Mesodermal cell (in vitro differentiated cells): ENCODE measurements around the gene PGC.

Experiments
- H3K27ac ChIP-seq: 2 replicates; pipeline ENCODE4 v1.7.0; 2013; ENCODE audit warnings: mild to moderate bottlenecking, low read depth, low read length, moderate library complexity; ENCODE audit not compliant: severe bottlenecking
- H3K36me3 ChIP-seq: 2 replicates; pipeline ENCODE4 v1.7.1; 2013; ENCODE audit warnings: mild to moderate bottlenecking, low read length, moderate library complexity; ENCODE audit not compliant: control insufficient read depth, insufficient read depth
- H3K4me1 ChIP-seq: one replicate; pipeline ENCODE4 v1.7.1; 2013; ENCODE audit warnings: mild to moderate bottlenecking, low read length; ENCODE audit not compliant: insufficient read depth, control insufficient read depth, poor library complexity, severe bottlenecking
- H3K4me3 ChIP-seq: 2 replicates; pipeline ENCODE4 v1.7.0; 2013; ENCODE audit warnings: low read length, control low read depth, mild to moderate bottlenecking; ENCODE audit not compliant: insufficient read depth, poor library complexity, severe bottlenecking; ENCODE audit errors: extremely low read depth
- H3K9me3 ChIP-seq: 2 replicates; pipeline ENCODE4 v1.7.1; 2013; ENCODE audit warnings: mild to moderate bottlenecking, low read length, moderate library complexity; ENCODE audit not compliant: control insufficient read depth
- WGBS, 2 experiments: methylation state at CpG; one replicate each; pipeline ENCODE4 v1.1.5; 2013; ENCODE audit warnings: missing lambda C conversion rate in 2 of 2; ENCODE audit not compliant: insufficient coverage in 2 of 2; 5-methylcytosine and 5-hydroxymethylcytosine counted together

The PGC gene

DNA sequence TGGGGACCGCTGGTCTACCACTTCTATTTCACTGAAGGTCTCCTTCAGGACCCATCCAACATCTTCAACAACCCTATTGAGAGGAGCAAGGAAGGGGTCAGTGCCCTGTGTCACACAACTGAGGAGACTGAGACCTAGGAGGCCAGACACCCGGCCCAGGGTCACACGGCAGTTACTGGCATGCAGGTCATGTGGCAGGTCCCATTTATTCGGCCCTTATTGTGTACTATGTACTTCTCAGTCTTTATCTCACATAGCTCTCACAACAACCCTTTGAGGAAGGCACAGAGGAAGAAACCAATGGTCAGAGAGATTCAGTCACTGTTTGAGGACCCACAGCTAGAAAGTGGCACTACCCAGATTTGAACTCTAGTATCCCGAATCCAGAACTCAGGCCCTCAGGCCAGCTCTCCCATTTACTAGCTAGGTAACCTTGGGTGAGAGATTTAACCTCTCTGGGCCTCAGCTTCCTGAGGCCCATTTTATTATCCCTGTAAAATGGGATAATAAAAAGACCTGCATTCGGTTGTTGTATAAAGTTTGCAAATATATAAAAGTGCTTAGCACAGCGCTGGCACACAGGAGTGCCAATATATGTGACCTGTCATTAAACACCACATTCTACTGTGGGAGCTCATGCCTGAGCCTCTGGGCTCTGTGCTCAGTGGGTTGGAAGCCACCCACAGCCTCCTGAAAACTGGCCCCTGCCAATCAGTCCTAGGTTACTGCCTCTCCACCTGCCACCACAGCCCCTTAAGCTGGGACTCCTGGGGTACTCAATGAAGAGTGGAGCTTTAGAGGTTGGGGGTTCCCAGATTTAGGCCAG lies 27.5 kb downstream of the PGC start:
- Histone ChIP-seq H3K4me3 (no peak overlapping the region), H3K4me1 (peaks cover 26% of the 10 kb centered on the region), H3K36me3 (no peaks in the 10 kb centered on the region), H3K27ac (no peak overlapping the region), H3K9me3 (no peaks in the 10 kb centered on the region)
- 93 to 100% methylated on average over 2 to 4 of the region's 7 CpGs for WGBS, 2 experiments

DNA sequence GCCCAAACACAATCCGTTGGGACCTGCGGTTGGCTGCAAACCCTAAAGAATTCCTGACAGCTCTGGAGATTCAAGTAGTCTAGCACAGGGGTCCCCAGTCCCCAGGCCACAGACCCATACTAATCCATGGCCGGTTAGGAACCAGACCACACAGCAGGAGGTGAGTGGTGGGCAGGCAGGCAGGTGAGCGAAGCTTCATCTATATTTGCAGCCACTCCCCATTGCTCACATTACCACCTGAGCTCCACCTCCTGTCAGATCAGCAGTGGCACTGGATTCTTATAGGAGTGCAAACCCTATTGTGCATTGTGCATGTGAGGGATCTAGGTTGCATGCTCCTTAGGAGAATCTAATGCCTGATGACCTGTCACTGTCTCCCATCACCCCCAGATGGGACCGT lies 28.4 kb downstream of the PGC start:
- no peak overlapping the region for H3K4me3 ChIP-seq
- no peak overlapping the region for H3K27ac ChIP-seq
- 88 to 96% methylated on average over 2 to 4 of the region's 5 CpGs for WGBS, 2 experiments
- H3K9me3 ChIP-seq = no peaks in the 10 kb centered on the region
- H3K4me1 ChIP-seq = peaks cover 19% of the 10 kb centered on the region
- no peaks in the 10 kb centered on the region for H3K36me3 ChIP-seq

DNA sequence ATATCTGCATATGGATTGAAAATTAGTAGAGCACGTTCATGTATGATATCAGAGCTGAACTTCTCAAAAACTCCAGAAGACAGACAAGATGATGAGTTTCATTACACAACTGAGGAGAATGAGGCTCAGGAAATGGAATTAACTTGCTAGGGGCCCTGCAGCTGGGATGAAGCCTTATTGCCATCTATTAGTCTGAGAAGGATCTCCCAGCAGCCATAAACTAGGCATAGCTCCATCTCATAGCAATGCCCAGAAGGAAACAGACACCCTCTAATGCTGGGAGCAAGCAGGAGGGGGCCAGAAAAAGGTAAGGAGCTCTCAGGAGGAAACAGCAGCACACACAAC lies 29.8 kb downstream of the PGC start:
- H3K36me3 ChIP-seq = no peaks in the 10 kb centered on the region
- no peaks in the 10 kb centered on the region for H3K9me3 ChIP-seq
- H3K4me1 ChIP-seq = peaks cover 8% of the 10 kb centered on the region
- no peak overlapping the region for H3K4me3 ChIP-seq
- WGBS, 2 experiments = 67% methylated on average over 1 of the region's 1 CpG; no CpG with 5 or more reads in 1 of the 2 experiments
- no peak overlapping the region for H3K27ac ChIP-seq

DNA sequence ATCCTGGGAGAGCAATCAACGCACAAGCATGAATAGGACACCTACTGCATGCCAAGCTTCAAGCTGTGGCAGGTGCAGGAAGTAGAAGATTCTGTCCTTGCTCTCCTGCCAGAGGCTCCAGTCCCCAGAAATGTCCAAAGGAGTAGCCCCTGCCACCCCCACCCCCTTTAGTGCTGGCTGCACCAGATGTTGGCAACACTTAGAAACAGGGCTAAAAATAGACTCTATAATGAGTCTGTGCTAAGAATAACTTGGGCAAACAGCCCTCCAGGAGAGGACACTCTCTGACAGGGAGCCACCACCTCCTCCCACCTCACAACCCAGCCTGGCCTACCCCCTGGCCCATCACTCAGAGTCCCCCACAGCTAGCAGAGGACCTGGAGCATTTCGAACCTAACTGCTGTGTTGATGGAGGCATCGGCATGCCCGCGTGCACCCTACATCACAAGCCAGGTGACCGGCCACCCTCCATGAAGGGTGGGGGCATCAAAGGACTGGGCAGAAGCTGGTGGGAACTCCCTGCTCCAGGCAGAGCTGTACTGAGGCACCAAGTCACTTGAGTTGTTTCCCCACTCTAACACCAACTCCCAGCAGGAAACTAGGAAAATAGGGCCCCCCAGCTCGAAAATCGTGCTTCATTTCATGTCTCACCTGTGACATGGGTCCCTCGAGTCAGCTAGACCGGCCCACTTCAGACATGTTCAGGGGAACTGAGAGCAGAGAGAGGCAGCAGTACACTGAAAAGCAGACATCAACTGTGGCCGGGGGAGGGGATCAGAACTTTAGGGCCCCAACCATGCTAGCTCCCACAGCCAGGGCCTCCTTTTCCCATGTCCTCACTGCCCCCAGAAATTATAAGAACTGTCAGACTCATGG lies 30.4 kb downstream of the PGC start:
- Histone ChIP-seq H3K27ac (no peak overlapping the region), H3K9me3 (no peaks in the 10 kb centered on the region), H3K36me3 (no peaks in the 10 kb centered on the region), H3K4me3 (no peak overlapping the region), H3K4me1 (peaks cover 8% of the 10 kb centered on the region)
- WGBS, 2 experiments = 85 to 92% methylated on average over 4 to 8 of the region's 11 CpGs

DNA sequence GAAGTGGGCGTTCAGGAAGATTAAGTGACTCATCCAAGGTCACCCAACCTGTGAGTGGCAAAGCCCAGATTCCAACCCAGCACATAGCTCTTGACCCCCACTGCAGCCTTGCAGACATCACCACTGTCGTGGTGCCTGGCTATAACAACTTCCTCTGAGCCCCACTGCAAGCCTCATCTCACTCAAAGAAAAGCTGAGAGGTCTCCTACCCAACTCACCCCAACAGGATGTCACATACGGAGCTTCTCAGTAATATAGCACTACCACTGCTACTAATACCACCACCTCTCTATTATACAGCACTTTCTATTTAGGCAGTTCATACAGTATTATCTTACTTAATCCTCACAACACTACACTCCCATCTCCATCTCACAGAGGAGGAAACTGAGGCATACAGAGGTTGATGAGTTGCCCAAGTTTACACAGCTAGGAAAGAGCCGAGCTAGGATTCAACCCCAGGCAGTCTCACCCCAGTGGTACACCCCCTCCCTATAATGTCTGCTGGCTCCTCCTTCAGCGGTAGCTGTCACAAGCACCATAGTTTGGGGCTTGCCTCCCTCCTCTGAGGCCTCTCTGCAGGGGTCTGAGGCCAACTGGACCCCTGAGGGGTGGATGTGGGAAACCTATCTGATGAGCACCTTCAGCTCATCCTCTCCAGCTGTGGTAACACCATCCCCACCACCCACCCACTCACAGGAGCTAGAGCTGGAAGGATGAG lies 31.2 kb downstream of the PGC start:
- Histone ChIP-seq H3K4me1 (peaks cover 8% of the 10 kb centered on the region), H3K4me3 (no peak overlapping the region), H3K27ac (no peak overlapping the region), H3K36me3 (no peaks in the 10 kb centered on the region), H3K9me3 (no peaks in the 10 kb centered on the region)
- 86 to 94% methylated on average over 3 to 4 of the region's 5 CpGs for WGBS, 2 experiments

DNA sequence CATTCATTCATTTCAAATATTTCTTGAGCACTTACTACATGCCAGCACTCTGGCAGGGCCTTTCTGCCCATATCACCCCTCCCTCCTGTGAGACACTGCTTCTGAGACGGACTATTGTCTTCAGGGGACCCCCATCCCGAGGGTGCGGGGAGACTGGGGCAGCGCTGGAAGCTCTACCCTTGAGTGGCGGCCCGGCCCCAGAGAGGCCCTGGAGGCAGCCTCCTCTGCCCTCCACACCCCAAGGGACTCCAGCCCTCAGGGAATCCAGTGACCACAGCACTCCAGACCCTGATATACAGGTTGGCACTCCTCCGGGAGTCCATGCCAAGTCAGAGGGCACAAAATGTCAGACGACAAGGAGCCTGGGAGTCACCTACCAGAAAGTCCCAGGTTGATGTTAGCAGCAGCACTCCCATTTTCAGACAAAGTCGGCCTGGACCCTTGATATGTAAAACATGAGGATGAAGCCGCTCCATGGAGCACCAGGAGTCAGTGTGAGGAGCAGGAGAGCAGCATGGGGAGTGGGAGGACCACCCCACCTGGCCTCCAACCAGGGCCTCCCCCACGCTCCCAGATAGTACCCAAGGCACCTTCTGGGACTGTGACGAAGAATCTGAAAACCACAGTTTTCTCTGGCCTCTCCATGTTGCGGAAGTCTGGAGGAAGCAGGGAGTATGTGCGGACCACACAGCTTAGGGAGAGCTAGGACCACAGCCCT lies 32.5 kb downstream of the PGC start:
- Histone ChIP-seq H3K27ac (no peak overlapping the region), H3K4me1 (peaks cover 8% of the 10 kb centered on the region), H3K9me3 (no peaks in the 10 kb centered on the region), H3K4me3 (no peak overlapping the region), H3K36me3 (no peaks in the 10 kb centered on the region)
- 92 to 98% methylated on average over 12 to 14 of the region's 14 CpGs for WGBS, 2 experiments

DNA sequence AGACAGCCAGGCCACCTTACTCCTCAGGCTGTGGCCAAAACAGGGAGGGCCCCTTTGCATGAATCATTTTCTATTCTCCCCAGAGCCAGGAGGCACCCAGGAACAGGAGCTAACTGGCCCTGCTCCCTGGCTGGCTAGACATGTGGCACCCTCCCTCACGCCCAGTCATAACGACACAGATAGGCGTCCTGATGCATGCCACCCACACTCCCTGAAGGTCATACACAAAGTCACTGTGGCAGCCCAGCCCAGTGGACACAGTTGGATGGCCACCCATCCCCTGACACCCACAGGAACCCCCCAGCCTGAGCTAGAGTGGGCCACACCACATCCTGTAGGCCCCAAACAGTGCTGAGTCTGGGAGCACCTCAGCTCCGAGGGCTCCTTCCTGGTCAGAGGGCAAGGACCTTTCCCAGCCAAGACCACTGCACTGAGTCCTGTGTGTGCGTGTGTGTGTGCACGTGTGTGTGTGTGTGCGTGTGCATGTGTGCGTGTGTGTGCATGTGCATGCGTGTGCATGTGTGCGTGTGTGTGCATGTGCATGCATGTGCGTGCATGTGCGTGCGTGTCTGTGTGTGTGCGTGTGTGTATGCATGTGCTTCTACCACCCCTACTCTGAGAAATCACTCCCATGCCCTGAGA lies 33.4 kb downstream of the PGC start:
- WGBS, 2 experiments = 91 to 93% methylated on average over 11 to 14 of the region's 14 CpGs
- Histone ChIP-seq H3K9me3 (no peaks in the 10 kb centered on the region), H3K4me3 (no peak overlapping the region), H3K36me3 (no peaks in the 10 kb centered on the region), H3K27ac (no peak overlapping the region), H3K4me1 (peaks cover 8% of the 10 kb centered on the region)

DNA sequence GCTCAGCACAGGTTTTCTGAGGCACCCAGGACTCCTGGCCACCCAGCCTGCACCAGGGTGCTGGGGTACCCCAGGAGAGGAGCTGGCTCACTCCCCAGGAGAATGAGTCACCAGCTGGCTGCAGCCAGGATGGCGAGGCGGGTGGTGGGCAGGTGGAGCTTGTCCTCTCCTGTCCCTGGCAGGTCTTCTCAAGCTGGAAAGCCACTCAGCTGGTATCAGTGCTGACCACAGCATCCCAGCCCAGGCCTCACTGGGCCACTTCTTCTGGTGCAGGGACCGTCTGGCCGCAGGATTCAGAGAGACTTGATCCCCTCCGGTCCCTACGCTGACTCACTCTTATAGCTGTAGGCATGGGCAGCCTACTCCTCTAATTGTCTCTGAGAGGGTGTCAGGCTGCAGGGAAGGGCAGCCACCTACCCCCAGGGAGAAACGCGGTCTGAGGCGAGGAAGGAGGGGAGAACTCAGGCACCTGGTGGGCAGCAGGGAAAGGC lies 34.0 kb downstream of the PGC start:
- no peaks in the 10 kb centered on the region for H3K9me3 ChIP-seq
- no peak overlapping the region for H3K4me3 ChIP-seq
- H3K27ac ChIP-seq = no peak overlapping the region
- WGBS, 2 experiments = 88 to 89% methylated on average over 9 of the region's 9 CpGs
- H3K4me1 ChIP-seq = peaks cover 8% of the 10 kb centered on the region
- H3K36me3 ChIP-seq = no peaks in the 10 kb centered on the region

DNA sequence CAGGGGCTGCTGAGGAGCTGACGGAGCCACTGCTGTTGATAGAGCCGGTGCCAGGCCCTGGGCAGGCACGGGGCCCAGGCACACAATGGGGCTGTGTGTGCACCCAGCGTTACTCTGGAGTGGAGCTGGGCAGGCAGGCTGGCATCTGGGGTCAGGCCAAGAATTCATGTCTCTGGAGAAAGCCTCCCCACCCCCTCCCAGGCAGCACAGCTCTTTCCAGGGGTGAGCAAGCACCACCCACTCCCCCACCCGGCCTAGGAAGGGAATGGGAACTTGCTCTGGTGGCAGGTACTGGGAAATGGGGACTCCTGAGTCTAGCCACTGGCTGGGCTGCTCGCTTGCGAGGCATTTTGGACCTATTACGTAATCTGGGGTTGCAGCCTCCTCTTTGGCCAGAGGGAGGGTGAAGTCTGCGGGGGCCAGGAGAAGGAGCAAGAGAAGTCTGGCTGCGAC lies 34.5 kb downstream of the PGC start:
- Histone ChIP-seq H3K4me1 (peaks cover 8% of the 10 kb centered on the region), H3K9me3 (no peaks in the 10 kb centered on the region), H3K4me3 (no peak overlapping the region), H3K27ac (no peak overlapping the region), H3K36me3 (no peaks in the 10 kb centered on the region)
- WGBS, 2 experiments = 96 to 97% methylated on average over 3 to 8 of the region's 10 CpGs
